CD4-positive, alpha-beta T cell (primary cell): Measurements from ENCODE around the gene TACR1. TPM values are rescaled to one million over a fixed set of nuclear protein-coding genes. Genes with fewer than 3 reads are reported as not detected.
A peak's percentile ranks its signal among the peaks of the same experiment; 100 is the strongest.

ENCODE experiments used
- ATAC-seq: fragments of 200-7000 bp; cut with Tn5 transposase; one replicate; pipeline ENCODE4 v1.10.0; 2022; ENCODE audit warnings: mild to moderate bottlenecking; ENCODE audit not compliant: poor library complexity
- CTCF ChIA-PET: fragments of 350-600 bp; sonication (Branson Sonifier 250); formaldehyde crosslinking; loops from one replicate; lab custom pipeline; 2021; ENCODE audit warnings: antibody characterized with exemption, inconsistent platforms; lab: Charles Lee
- POLR2A ChIA-PET: fragments of 350-600 bp; sonication (Branson Sonifier 250); formaldehyde crosslinking; loops from one replicate; lab custom pipeline; 2021; ENCODE audit warnings: antibody characterized with exemption, inconsistent platforms; lab: Charles Lee
- DNase-seq, 14 experiments: peaks; one replicate each; pipeline ENCODE4 v3.0.0-alpha.2; 2013 to 2020; ENCODE audit warnings: mixed read lengths in 2 of 14
- H3K27ac ChIP-seq, 2 donors: one replicate each; pipeline versions ENCODE4 v1.5.1 to v1.7.0; 2013; ENCODE audit warnings: low read length in 2 of 2, low read depth in 1 of 2, mild to moderate bottlenecking in 1 of 2
- H3K27me3 ChIP-seq, 2 experiments: 1 replicate in 1 of 2; 2 replicates in 1 of 2; pipeline versions ENCODE4 v1.6.1 to v1.7.0; 2013; ENCODE audit warnings: low read length in 2 of 2, control low read depth in 1 of 2, mild to moderate bottlenecking in 1 of 2, moderate library complexity in 1 of 2; ENCODE audit not compliant: insufficient read depth in 2 of 2, control insufficient read depth in 1 of 2
- H3K36me3 ChIP-seq: one replicate; pipeline ENCODE4 v1.6.1; 2013; ENCODE audit warnings: low read length, control low read depth; ENCODE audit not compliant: insufficient read depth
- H3K4me1 ChIP-seq: one replicate; pipeline ENCODE4 v1.6.1; 2013; ENCODE audit warnings: low read length, control low read depth; ENCODE audit not compliant: insufficient read depth
- H3K4me3 ChIP-seq: one replicate; pipeline ENCODE4 v1.5.1; 2013; ENCODE audit warnings: mild to moderate bottlenecking, low read length, moderate library complexity
- H3K9me3 ChIP-seq, 2 experiments: 1 replicate in 1 of 2; 2 replicates in 1 of 2; pipeline versions ENCODE4 v1.6.1 to v1.7.0; 2013; ENCODE audit warnings: low read length in 2 of 2, mild to moderate bottlenecking in 2 of 2, control low read depth in 1 of 2, moderate library complexity in 1 of 2; ENCODE audit not compliant: control insufficient read depth in 1 of 2, insufficient read depth in 1 of 2
- H3K27ac Mint-ChIP-seq: one replicate; pipeline ENCODE4 v1.8.0; 2020; ENCODE audit warnings: mixed read lengths
- H3K27me3 Mint-ChIP-seq: one replicate; pipeline ENCODE4 v1.8.0; 2021; ENCODE audit warnings: mixed read lengths
- H3K36me3 Mint-ChIP-seq: one replicate; pipeline ENCODE4 v1.8.0; 2021; ENCODE audit warnings: low read depth, mixed read lengths
- H3K4me1 Mint-ChIP-seq: one replicate; pipeline ENCODE4 v1.8.0; 2021; ENCODE audit warnings: low read depth, mixed read lengths
- H3K4me3 Mint-ChIP-seq: one replicate; pipeline ENCODE4 v1.8.0; 2020; ENCODE audit warnings: mild to moderate bottlenecking, mixed read lengths
- H3K9me3 Mint-ChIP-seq: one replicate; pipeline ENCODE4 v1.8.0; 2020; ENCODE audit warnings: mixed read lengths
- intact Hi-C, 2 experiments: fragments of 100-400 bp; cut with DNase I in 1 of 2; cut with micrococcal nuclease in 1 of 2; formaldehyde crosslinking; loops; one replicate each; pipeline versions ENCODE4 v1.15.1 to v1.9.0; 2023 to 2025; cut with DNase I, micrococcal nuclease
- total RNA-seq, 174 experiments: library from RNA in 2 of 174; stranded (reverse) in 2 of 174; gene quantifications; one replicate each; pipeline ENCODE4 v1.2.3 and lab custom pipeline; 2021 to 2026
- TF ChIP-seq, protein P1 (sequence below): fragments of 200-600 bp; IDR thresholded peaks from one replicate; pipeline ENCODE4 v1.8.0; 2022; ENCODE audit warnings: antibody characterized with exemption, mild to moderate bottlenecking

Gene TACR1
- total RNA-seq, 2 experiments from 2014 or later, result 0.14 TPM; not detected in 1

GRCh38 chr2:75053484-75054112 lies 145.7 kb downstream of the TACR1 start:
- TF ChIP-seq, protein P1, sequence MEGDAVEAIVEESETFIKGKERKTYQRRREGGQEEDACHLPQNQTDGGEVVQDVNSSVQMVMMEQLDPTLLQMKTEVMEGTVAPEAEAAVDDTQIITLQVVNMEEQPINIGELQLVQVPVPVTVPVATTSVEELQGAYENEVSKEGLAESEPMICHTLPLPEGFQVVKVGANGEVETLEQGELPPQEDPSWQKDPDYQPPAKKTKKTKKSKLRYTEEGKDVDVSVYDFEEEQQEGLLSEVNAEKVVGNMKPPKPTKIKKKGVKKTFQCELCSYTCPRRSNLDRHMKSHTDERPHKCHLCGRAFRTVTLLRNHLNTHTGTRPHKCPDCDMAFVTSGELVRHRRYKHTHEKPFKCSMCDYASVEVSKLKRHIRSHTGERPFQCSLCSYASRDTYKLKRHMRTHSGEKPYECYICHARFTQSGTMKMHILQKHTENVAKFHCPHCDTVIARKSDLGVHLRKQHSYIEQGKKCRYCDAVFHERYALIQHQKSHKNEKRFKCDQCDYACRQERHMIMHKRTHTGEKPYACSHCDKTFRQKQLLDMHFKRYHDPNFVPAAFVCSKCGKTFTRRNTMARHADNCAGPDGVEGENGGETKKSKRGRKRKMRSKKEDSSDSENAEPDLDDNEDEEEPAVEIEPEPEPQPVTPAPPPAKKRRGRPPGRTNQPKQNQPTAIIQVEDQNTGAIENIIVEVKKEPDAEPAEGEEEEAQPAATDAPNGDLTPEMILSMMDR, result no peak
- Histone ChIP-seq H3K4me3 (no peak overlapping the region), H3K4me1 (no peaks in the 10 kb centered on the region), H3K36me3 (no peaks in the 10 kb centered on the region), H3K27ac (no peak overlapping the region), H3K27me3 (no peaks in the 10 kb centered on the region), H3K9me3 (no peaks in the 10 kb centered on the region)
- intact Hi-C loops, result no loop called here
- ChIA-PET CTCF (no interaction called here), POLR2A (no interaction called here)
- no peak overlapping the region for H3K4me3 Mint-ChIP-seq
- DNase-seq (peak in 1 of 14 experiments; percentile 6), ATAC-seq (no peak)
- H3K36me3 Mint-ChIP-seq, result no peaks in the 10 kb centered on the region
- no peaks in the 10 kb centered on the region for H3K9me3 Mint-ChIP-seq
- H3K27ac Mint-ChIP-seq, result no peak overlapping the region
- no peaks in the 10 kb centered on the region for H3K4me1 Mint-ChIP-seq
- H3K27me3 Mint-ChIP-seq, result no peaks in the 10 kb centered on the region

- H3K4me3 ChIP-seq, result no peak overlapping the region
- no peaks in the 10 kb centered on the region for H3K27me3 Mint-ChIP-seq
- H3K4me1 Mint-ChIP-seq, result no peaks in the 10 kb centered on the region
- no peaks in the 10 kb centered on the region for H3K36me3 ChIP-seq
- ATAC-seq (no peak), DNase-seq (no peak)
- TF ChIP-seq, protein P1, result no peak
- ChIA-PET POLR2A (no interaction called here), CTCF (no interaction called here)
- H3K27ac ChIP-seq, result no peak overlapping the region
- no peaks in the 10 kb centered on the region for H3K9me3 Mint-ChIP-seq
- H3K27me3 ChIP-seq, result no peaks in the 10 kb centered on the region
- no peaks in the 10 kb centered on the region for H3K4me1 ChIP-seq
- H3K36me3 Mint-ChIP-seq, result no peaks in the 10 kb centered on the region
- no peak overlapping the region for H3K4me3 Mint-ChIP-seq
- intact Hi-C loops, result no loop called here
- no peak overlapping the region for H3K27ac Mint-ChIP-seq
- H3K9me3 ChIP-seq, result no peaks in the 10 kb centered on the region
Measured at GRCh38 chr2:75047992-75048625, 151.2 kb downstream of the TACR1 start.

- no peaks in the 10 kb centered on the region for H3K27me3 Mint-ChIP-seq
- H3K27ac Mint-ChIP-seq, result no peak overlapping the region
- H3K4me3 Mint-ChIP-seq, result no peak overlapping the region
- TF ChIP-seq, protein P1, result no peak
- H3K27ac ChIP-seq, result no peak overlapping the region
- ChIA-PET POLR2A (no interaction called here), CTCF (no interaction called here)
- H3K27me3 ChIP-seq, result no peaks in the 10 kb centered on the region
- no peaks in the 10 kb centered on the region for H3K36me3 Mint-ChIP-seq
- DNase-seq (no peak), ATAC-seq (no peak)
- no peaks in the 10 kb centered on the region for H3K4me1 ChIP-seq
- no peaks in the 10 kb centered on the region for H3K36me3 ChIP-seq
- intact Hi-C loops, result no loop called here
- no peak overlapping the region for H3K4me3 ChIP-seq
- no peaks in the 10 kb centered on the region for H3K9me3 Mint-ChIP-seq
- no peaks in the 10 kb centered on the region for H3K9me3 ChIP-seq
- no peaks in the 10 kb centered on the region for H3K4me1 Mint-ChIP-seq
Measured at GRCh38 chr2:75047189-75047991, 151.9 kb downstream of the TACR1 start.
